Dermis microvascular lymphatic vessel endothelial cell (primary cell): Measurements from ENCODE around the gene RASGRP1. TPM values are rescaled to one million over a fixed set of nuclear protein-coding genes. Genes with fewer than 3 reads are reported as not detected.
"Not testable (repeated sequence)": the region's sequence is repeated elsewhere in the genome, so short reads cannot be mapped to it uniquely, and the experiment has no call there.

Source experiments
- DNase-seq, 2 donors: peaks; one replicate each; pipeline versions ENCODE4 v3.0.0 to v3.0.0-alpha.2; 2010; ENCODE audit warnings: low read depth in 2 of 2
- total RNA-seq: library from RNA; depleted of rRNA; stranded (reverse); fragments of >200 nt; gene quantifications from 2 replicates; pipeline ENCODE4 v1.2.1, GENCODE V29; 2014

Gene RASGRP1
- total RNA-seq, result 0.13 and 0.26 TPM in 2 replicates

- DNase-seq, result peak; percentile 2 to 68
These were observed at the start of gene RASGRP1 for GRCh38 chr15:38564557-38565286. Gene RASGRP1, minus strand, starts transcription at chr15:38564814. Its CDS starts 186 bp downstream, at chr15:38564628.

GRCh38 chr15:38613085-38613484 lies 48.5 kb upstream of the RASGRP1 start:
- DNase-seq, result no peak

- DNase-seq, result no peak
These were observed 47.7 kb upstream of the RASGRP1 start for GRCh38 chr15:38612159-38612863.

- DNase-seq, result no peak
These were observed 46.6 kb upstream of the RASGRP1 start for GRCh38 chr15:38611228-38611627.

GRCh38 chr15:38610748-38611147 lies 46.1 kb upstream of the RASGRP1 start:
- DNase-seq, result no peak

- no peak for DNase-seq
These were observed 44.6 kb upstream of the RASGRP1 start for GRCh38 chr15:38609097-38609738.

- no peak for DNase-seq
These were observed 44.1 kb upstream of the RASGRP1 start for GRCh38 chr15:38608682-38609081.

- DNase-seq, result no peak
These were observed 41.1 kb upstream of the RASGRP1 start for GRCh38 chr15:38605744-38606143.

GRCh38 chr15:38603672-38604071 lies 39.1 kb upstream of the RASGRP1 start:
- DNase-seq, result no peak

GRCh38 chr15:38602910-38603670 lies 38.5 kb upstream of the RASGRP1 start:
- no peak for DNase-seq

GRCh38 chr15:38600236-38600635 lies 35.6 kb upstream of the RASGRP1 start:
- no peak for DNase-seq

- DNase-seq, result no peak
These were observed 34.1 kb upstream of the RASGRP1 start for GRCh38 chr15:38598749-38599148.

- DNase-seq, result no peak
These were observed 32.7 kb upstream of the RASGRP1 start for GRCh38 chr15:38597219-38597800.

GRCh38 chr15:38593524-38593923 lies 28.9 kb upstream of the RASGRP1 start:
- DNase-seq, result no peak

- DNase-seq, result no peak
These were observed 24.9 kb upstream of the RASGRP1 start for GRCh38 chr15:38589502-38589901.

- no peak for DNase-seq
These were observed 24.1 kb upstream of the RASGRP1 start for GRCh38 chr15:38588672-38589071.

GRCh38 chr15:38587214-38587613 lies 22.6 kb upstream of the RASGRP1 start:
- DNase-seq, result no peak

- not testable (repeated sequence) for DNase-seq
These were observed 21.4 kb upstream of the RASGRP1 start for GRCh38 chr15:38586005-38586404.

- no peak for DNase-seq
These were observed 14.0 kb upstream of the RASGRP1 start for GRCh38 chr15:38578626-38579025.

- DNase-seq, result no peak
These were observed 12.9 kb upstream of the RASGRP1 start for GRCh38 chr15:38577424-38577987.

- DNase-seq, result no peak
These were observed 12.2 kb upstream of the RASGRP1 start for GRCh38 chr15:38576837-38577236.
